NCI-H82 (cell line): ENCODE results near the gene CEBPZOS.

ENCODE experiments used
- DNase-seq: peaks from one replicate; lab custom pipeline; 2025; lab: John Stamatoyannopoulos, UW

The CEBPZOS gene

DNA sequence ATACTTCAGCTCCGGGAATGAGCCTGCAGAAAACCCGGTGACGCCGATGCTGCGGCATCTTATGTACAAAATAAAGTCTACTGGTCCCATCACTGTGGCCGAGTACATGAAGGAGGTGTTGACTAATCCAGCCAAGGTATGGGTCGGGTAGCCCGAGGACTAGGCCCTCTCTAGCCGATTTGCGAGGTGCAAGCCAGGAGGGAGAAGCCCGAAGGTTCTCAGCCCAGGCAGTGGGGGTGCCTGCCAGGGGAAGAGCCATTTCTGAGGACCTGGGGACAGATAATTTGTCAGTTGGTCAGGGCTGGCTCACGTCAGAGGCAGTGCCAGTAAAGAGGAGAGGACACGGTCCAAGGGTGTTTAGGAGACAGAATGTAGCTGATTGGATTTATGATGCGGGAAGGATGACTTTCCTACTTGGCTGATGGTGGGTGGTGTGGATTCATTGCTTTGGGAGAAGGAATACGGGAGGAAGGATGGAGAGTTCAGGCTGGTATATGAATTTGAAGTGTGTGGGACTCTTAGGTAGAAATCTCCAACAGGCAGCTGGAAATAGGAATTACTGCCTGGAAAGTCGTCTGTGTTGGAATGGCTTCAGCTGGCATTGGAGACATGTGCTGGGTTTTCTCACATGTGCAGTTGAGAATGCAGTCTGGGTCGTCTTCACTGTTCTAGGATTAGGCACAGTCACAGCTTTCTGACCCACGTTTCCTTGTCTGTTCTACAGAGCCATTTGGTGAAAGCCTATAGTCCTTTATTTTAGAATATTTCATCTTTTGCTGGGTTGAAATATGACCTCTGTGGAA lies 36.0 kb downstream of the CEBPZOS start:
- peak; percentile 56 for DNase-seq

DNA sequence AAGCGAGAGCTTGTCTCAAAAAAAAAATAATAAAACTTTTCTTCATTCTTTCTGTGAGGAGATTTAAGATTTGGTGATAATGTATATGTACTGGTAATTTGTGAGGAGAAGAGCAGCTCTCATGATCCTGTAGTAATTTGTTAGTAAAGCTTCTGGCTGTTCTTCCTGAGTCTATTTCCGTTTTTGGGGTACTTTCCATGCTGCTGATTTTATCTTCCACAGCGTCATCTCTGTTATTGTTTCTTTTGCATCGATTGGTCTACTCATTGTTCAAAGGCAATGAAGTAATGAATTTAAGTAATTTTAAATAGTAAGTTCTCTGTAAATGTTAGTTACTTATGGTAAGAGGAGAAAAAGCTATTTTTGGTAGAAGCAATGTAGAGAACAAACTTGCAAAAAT lies 47.1 kb downstream of the CEBPZOS start:
- DNase-seq: no peak

DNA sequence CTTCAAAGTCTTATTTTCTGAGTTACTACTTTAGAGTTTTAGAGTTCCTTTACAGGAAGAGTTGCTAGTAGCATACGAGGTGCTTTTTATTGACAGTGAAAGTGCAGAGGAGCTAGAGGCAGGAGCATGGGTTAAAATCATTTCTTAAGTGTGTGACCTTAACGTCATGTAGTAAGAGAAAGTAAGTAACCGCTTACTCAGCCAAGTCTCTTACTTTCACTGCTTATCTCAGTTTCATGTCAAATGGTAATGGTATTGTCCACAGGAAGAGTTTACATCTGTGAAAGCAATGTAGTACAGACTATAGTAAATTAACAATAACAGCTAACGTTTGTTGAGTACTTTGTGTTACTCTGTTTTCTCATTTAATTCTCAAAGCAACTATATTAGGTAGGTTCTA lies 47.7 kb downstream of the CEBPZOS start:
- no peak for DNase-seq

DNA sequence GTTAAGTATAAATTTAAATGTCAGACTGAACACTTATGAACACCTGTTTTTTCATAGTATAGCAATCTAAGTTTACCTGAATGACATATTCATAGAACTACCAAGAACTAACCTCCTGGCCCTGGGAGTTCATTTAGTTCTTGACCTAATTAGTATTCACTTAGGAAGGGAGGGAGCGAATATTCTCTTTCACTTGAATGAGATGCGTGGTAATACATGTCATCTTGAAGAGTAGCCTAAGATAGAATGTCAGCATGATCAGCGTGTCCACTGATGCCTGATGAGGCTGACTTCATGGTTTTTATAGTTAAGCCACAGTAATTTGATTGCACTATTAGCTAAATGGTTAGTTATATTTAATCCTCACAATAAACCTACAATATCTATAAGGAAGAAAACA lies 48.5 kb downstream of the CEBPZOS start:
- no peak for DNase-seq

DNA sequence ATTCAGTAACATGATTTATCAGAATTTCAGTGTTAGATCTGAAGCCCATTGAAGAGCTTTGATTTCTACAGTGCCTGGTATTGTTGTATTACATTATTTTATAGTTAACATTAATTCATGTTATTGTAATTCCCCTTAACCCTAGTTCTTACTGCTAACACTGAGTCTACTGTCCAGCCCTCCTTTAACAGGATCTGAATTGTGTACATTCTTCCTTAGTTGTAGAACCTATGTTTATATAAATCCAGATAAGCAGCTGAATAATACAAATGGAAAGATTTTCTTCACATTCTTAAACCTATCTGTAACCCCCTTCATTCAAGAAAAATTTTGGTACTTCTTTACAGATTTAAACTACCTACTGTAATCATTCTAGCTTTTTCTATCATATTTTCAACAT lies 49.9 kb downstream of the CEBPZOS start:
- DNase-seq: no peak

DNA sequence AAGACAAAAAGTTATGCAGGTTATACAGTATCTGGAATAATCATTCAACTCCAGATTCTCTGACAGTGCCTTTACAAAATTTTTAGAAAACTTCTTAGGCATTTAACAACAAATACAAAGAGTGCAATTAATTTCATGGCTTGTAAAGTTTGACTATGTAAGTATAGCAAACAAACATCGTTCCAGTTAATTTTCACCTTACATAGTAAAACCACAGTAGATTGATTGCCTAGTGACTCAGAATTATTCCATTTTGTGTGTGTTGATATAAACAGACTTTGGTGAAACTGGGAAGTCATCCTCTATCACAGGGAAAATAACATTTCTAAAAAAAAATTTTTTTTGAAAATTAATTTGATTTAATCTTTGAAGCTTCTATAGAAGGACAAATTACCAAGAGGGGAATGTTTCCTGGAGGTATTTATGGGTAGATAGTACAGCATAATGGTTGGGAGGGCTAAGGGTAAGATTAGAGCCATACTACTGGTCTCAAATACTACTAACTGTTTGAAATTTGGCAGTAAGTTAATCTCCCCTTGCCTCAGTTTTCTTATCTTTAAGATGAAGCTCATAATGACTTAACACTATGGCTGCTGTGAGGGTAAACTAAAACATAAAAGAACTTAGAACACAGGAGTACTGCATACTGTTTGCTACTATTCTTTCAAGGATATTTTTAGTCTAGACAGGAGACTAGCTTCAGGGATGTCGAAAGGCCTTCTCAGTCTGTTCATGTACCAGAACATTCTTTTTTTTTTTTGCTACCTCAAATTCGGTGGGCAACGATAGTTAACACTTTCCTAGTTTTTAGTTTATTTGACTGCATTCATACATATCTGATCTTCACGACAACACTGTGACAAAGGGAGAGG lies 54.8 kb downstream of the CEBPZOS start:
- DNase-seq: no peak
